ENCODE measurements around the gene CC2D2A. TPM values are rescaled to one million over a fixed set of nuclear protein-coding genes. Genes with fewer than 3 reads are reported as not detected.
"Not testable (repeated sequence)": the region's sequence is repeated elsewhere in the genome, so short reads cannot be mapped to it uniquely, and the experiment has no call there.

Gene CC2D2A
- total RNA-seq, 2 experiments from 2014 or later, result not detected

DNA sequence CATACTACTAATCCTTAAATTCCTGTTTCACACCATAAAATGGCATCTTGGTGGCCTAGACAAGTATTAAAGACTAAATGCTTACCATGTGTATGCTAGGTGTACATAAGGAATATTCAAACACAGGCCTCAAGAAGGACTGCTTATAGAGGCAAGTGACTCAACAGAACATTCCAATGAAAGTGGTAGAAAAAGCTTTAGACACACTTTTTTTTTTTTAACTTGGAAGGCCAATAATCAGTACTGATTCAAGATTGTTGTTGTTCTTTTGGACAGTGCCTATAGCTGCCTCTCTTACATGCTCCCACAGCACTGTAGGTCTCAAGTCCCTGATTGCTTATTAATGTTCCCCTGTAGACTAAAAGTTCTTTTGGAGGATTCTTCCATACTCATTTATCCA is 107.8 kb downstream of the CC2D2A start:
- Mint-ChIP-seq H3K9me3 (no peaks in the 10 kb centered on the region), H3K27me3 (no peaks in the 10 kb centered on the region), H3K4me1 (ENCODE audit: low read depth) (peaks cover 4% of the 10 kb centered on the region), H3K27ac (no peak overlapping the region), H3K36me3 (no peaks in the 10 kb centered on the region), H3K4me3 (no peak overlapping the region)
- CTCF ChIA-PET, result no interaction called here
- POLR2A ChIA-PET, result no interaction called here
- intact Hi-C loops (cut with micrococcal nuclease), result no loop called here
- no peak for DNase-seq

GRCh38 chr4:15584785-15585184 is 115.1 kb downstream of the CC2D2A start:
- H3K27me3 Mint-ChIP-seq, result no peaks in the 10 kb centered on the region
- intact Hi-C loops (cut with micrococcal nuclease), result no loop called here
- no peak for DNase-seq
- ChIA-PET CTCF (no interaction called here), POLR2A (no interaction called here)
- peaks cover 1% of the 10 kb centered on the region for H3K36me3 Mint-ChIP-seq
- peaks cover 3% of the 10 kb centered on the region for H3K4me1 Mint-ChIP-seq (ENCODE audit: low read depth)
- no peak overlapping the region for H3K27ac Mint-ChIP-seq
- no peak overlapping the region for H3K4me3 Mint-ChIP-seq
- H3K9me3 Mint-ChIP-seq, result no peaks in the 10 kb centered on the region

DNA sequence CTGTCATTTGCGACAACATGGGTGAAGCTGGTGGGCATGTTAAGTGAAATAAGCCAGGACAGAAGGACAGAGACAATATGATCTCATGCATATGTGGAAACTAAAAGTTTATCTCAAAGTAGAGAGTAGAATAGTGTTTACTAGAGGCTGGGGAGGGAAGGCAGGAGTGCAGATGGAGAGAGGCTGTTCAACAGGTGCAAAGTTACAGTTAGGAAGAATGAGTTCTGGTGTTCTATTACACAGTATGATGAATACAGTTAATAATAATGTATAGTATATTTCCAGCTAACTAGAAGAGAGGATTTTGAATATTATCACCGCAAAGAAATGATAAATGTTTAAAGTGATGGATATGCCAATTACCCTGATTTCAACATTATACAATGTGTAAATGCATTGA is 115.6 kb downstream of the CC2D2A start:
- H3K4me3 Mint-ChIP-seq, result no peak overlapping the region
- no peaks in the 10 kb centered on the region for H3K9me3 Mint-ChIP-seq
- H3K27ac Mint-ChIP-seq, result no peak overlapping the region
- H3K27me3 Mint-ChIP-seq, result no peaks in the 10 kb centered on the region
- ChIA-PET CTCF (no interaction called here), POLR2A (no interaction called here)
- intact Hi-C loops (cut with micrococcal nuclease), result no loop called here
- DNase-seq, result no peak
- H3K4me1 Mint-ChIP-seq (ENCODE audit: low read depth), result no peaks in the 10 kb centered on the region
- H3K36me3 Mint-ChIP-seq, result peaks cover 1% of the 10 kb centered on the region

GRCh38 chr4:15586066-15586465 is 116.4 kb downstream of the CC2D2A start:
- POLR2A ChIA-PET, result no interaction called here
- intact Hi-C loops (cut with micrococcal nuclease), result no loop called here
- no peaks in the 10 kb centered on the region for H3K27me3 Mint-ChIP-seq

DNA sequence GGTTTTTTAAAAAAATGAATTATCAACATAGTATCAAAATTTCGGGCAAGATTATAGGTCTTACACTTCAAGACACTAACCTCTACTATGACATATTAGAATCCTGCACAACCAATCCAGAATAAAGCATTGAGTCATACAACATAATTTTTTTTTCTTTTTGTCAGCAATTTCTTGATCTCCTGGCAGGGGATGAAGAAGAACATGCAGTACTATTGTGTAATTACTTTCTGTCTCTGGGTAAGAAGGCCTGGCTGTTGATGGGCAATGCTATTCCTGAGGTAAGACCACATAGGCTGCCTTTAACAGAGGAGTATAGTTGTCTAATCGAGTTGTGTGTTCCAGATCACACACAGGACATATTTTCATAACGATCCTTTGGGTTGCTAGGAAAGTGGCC is 118.0 kb downstream of the CC2D2A start:
- intact Hi-C loops (cut with micrococcal nuclease), result no loop called here
- Mint-ChIP-seq H3K27ac (no peak overlapping the region), H3K27me3 (no peaks in the 10 kb centered on the region), H3K36me3 (peaks cover 1% of the 10 kb centered on the region), H3K4me1 (ENCODE audit: low read depth) (no peaks in the 10 kb centered on the region), H3K4me3 (no peak overlapping the region), H3K9me3 (no peaks in the 10 kb centered on the region)
- CTCF ChIA-PET, result no interaction called here
- POLR2A ChIA-PET, result no interaction called here
- no peak for DNase-seq

More at GRCh38 chr4:15586066-15586465, 116.4 kb downstream of the CC2D2A start:
- DNase-seq, result no peak
- CTCF ChIA-PET, result no interaction called here
- no peak overlapping the region for H3K27ac Mint-ChIP-seq
- no peaks in the 10 kb centered on the region for H3K4me1 Mint-ChIP-seq (ENCODE audit: low read depth)
- H3K36me3 Mint-ChIP-seq, result peaks cover 1% of the 10 kb centered on the region
- H3K9me3 Mint-ChIP-seq, result no peaks in the 10 kb centered on the region
- H3K4me3 Mint-ChIP-seq, result no peak overlapping the region

DNA sequence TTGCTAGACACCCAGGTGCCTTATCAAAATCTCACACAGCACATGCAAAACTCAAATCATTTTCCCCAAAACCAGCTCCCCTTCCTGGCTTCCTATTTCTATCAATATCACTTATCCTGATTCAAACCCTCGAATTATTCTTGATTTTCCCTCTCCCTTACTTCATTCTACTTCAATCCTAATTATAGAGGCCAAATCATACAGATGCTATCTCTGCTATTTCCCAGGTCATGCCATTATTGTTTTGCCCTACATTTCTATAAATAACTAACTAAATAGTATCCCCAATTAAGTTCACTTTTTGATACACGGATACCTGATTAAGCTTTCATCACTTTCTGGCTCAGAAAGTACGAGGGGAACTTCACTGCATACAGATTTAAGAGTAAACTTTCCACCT is 123.1 kb downstream of the CC2D2A start:
- intact Hi-C loops (cut with micrococcal nuclease), result no loop called here
- Mint-ChIP-seq H3K4me3 (no peak overlapping the region), H3K27me3 (no peaks in the 10 kb centered on the region), H3K27ac (no peak overlapping the region), H3K4me1 (ENCODE audit: low read depth) (no peaks in the 10 kb centered on the region), H3K36me3 (no peaks in the 10 kb centered on the region), H3K9me3 (no peaks in the 10 kb centered on the region)
- ChIA-PET CTCF (no interaction called here), POLR2A (no interaction called here)
- no peak for DNase-seq

- no peak for DNase-seq
- ChIA-PET POLR2A (no interaction called here), CTCF (interaction anchor here (0.5 kb wide), 1 partner anchor 189 kb away, joined by 3 read pairs; no protein-coding TSS in a partner anchor)
- Mint-ChIP-seq H3K36me3 (peaks cover 12% of the 10 kb centered on the region), H3K27me3 (no peaks in the 10 kb centered on the region), H3K4me3 (no peak overlapping the region), H3K9me3 (no peaks in the 10 kb centered on the region), H3K4me1 (ENCODE audit: low read depth) (no peaks in the 10 kb centered on the region), H3K27ac (no peak overlapping the region)
- intact Hi-C loops (cut with micrococcal nuclease), result no loop called here
Observed at GRCh38 chr4:15598644-15599043, 129.0 kb downstream of the CC2D2A start.

DNA sequence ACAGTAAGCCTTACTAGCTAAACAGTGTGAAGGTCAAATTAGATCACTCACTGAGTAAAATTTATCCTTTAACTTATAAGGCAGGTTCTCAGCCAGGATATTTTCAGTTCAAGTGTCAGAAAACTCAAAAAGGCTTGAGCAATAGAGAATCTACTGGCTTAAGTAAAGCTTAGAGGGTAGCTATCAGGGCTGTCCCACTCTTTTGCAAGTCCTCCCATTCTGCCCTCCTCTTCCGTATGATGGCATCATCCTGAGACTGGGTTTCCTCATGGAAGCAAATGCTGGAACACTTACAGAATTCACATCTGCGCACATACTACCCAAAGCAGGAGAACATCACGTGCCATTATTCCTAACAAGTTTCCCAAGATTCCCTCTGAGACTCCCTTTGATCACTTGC is 130.5 kb downstream of the CC2D2A start:
- Mint-ChIP-seq H3K4me3 (no peak overlapping the region), H3K9me3 (no peaks in the 10 kb centered on the region), H3K27ac (no peak overlapping the region), H3K27me3 (no peaks in the 10 kb centered on the region), H3K36me3 (peaks cover 22% of the 10 kb centered on the region), H3K4me1 (ENCODE audit: low read depth) (peaks cover 3% of the 10 kb centered on the region)
- no peak for DNase-seq
- ChIA-PET CTCF (no interaction called here), POLR2A (no interaction called here)
- intact Hi-C loops (cut with micrococcal nuclease), result no loop called here

- DNase-seq, result no peak
- H3K4me3 Mint-ChIP-seq, result no peak overlapping the region
- no peak overlapping the region for H3K27ac Mint-ChIP-seq
- H3K9me3 Mint-ChIP-seq, result no peaks in the 10 kb centered on the region
- intact Hi-C loops (cut with micrococcal nuclease), result no loop called here
- POLR2A ChIA-PET, result no interaction called here
- H3K4me1 Mint-ChIP-seq (ENCODE audit: low read depth), result peaks cover 3% of the 10 kb centered on the region
- CTCF ChIA-PET, result no interaction called here
- H3K36me3 Mint-ChIP-seq, result peaks cover 30% of the 10 kb centered on the region
- H3K27me3 Mint-ChIP-seq, result no peaks in the 10 kb centered on the region
Observed at GRCh38 chr4:15601862-15602261, 132.2 kb downstream of the CC2D2A start.

- DNase-seq, result no peak
- Mint-ChIP-seq H3K9me3 (no peaks in the 10 kb centered on the region), H3K4me3 (no peak overlapping the region), H3K36me3 (peaks cover 23% of the 10 kb centered on the region), H3K4me1 (ENCODE audit: low read depth) (peaks cover 3% of the 10 kb centered on the region), H3K27me3 (no peaks in the 10 kb centered on the region), H3K27ac (no peak overlapping the region)
- POLR2A ChIA-PET, result no interaction called here
- intact Hi-C loops (cut with micrococcal nuclease), result no loop called here
- CTCF ChIA-PET, result no interaction called here
Observed at GRCh38 chr4:15605537-15605936, 135.9 kb downstream of the CC2D2A start.

- Mint-ChIP-seq H3K27ac (no peak overlapping the region), H3K4me3 (no peak overlapping the region)
- CTCF ChIA-PET, result no interaction called here
Observed at GRCh38 chr4:15610855-15611254, 141.2 kb downstream of the CC2D2A start.

DNA sequence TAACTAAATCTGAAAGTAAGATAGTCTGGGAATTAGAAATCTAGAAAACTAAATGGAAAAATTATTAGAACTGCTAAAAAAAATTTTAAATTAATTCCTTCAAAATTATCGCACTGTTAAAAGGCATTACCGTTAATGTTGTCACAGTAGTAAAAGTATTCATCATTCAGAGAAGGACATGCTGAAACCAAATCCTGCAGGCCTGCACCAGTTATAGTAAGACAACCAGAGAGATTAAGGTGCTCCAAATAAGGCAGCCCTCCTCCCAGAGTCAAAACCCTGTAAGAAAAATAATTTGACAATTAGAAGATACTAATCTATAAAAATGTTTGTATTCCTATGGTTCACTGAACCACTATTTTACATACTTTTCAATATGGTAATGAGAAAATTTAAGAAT is 142.5 kb downstream of the CC2D2A start:
- Mint-ChIP-seq H3K4me1 (ENCODE audit: low read depth) (peaks cover 9% of the 10 kb centered on the region), H3K36me3 (peaks cover 23% of the 10 kb centered on the region), H3K27ac (no peak overlapping the region), H3K4me3 (no peak overlapping the region), H3K27me3 (no peaks in the 10 kb centered on the region), H3K9me3 (no peaks in the 10 kb centered on the region)
- CTCF ChIA-PET, result no interaction called here
- intact Hi-C loops (cut with micrococcal nuclease), result no loop called here
- no peak for DNase-seq
- POLR2A ChIA-PET, result no interaction called here

More at GRCh38 chr4:15610855-15611254, 141.2 kb downstream of the CC2D2A start:
- POLR2A ChIA-PET, result no interaction called here
- Mint-ChIP-seq H3K4me1 (ENCODE audit: low read depth) (peaks cover 5% of the 10 kb centered on the region), H3K27me3 (no peaks in the 10 kb centered on the region), H3K36me3 (peaks cover 14% of the 10 kb centered on the region), H3K9me3 (no peaks in the 10 kb centered on the region)
- no peak for DNase-seq
- intact Hi-C loops (cut with micrococcal nuclease), result no loop called here

DNA sequence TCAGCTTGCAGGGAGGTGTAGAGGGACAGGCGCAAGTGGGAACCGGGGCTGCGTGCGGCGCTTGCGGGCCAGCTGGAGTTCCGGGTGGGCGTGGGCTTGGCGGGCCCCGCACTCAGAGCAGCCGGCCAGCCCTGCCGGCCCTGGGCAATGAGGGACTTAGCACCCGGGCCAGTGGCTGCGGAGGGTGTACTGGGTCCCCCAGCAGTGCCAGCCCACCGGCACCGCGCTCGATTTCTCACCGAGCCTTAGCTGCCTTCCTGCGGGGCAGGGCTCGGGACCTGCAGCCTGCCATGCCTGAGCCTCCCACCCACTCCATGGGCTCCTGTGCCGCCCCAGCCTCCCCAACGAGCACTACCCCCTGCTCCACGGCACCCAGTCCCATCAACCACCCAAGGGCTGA is 145.2 kb downstream of the CC2D2A start:
- H3K4me3 Mint-ChIP-seq; H3K27ac Mint-ChIP-seq; H3K4me1 Mint-ChIP-seq (ENCODE audit: low read depth); H3K27me3 Mint-ChIP-seq; POLR2A ChIA-PET; CTCF ChIA-PET; intact Hi-C loops (cut with micrococcal nuclease); DNase-seq: not testable (repeated sequence)
- peaks cover 41% of the 10 kb centered on the region for H3K36me3 Mint-ChIP-seq
- H3K9me3 Mint-ChIP-seq, result peaks cover 13% of the 10 kb centered on the region

DNA sequence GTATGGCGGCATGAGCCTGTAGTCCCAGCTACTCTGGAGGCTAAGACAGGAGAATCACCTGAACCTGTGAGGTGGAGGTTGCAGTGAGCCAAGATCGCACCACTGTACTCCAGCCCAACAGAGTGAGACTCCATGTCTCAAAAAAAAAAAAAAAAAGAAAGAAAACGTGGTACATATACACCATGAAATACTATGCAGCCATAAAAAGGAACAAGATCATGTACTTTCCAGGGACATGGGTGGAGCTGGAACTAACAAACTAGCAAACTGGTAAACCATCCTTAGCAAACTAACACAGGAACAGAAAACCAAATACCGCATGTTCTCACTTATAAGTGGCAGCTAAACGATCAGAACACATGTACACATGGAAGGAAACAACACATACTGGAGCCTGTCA is 147.7 kb downstream of the CC2D2A start:
- H3K4me3 Mint-ChIP-seq; POLR2A ChIA-PET; DNase-seq; H3K27me3 Mint-ChIP-seq; intact Hi-C loops (cut with micrococcal nuclease); H3K27ac Mint-ChIP-seq: not testable (repeated sequence)
- CTCF ChIA-PET, result interaction anchor here (0.7 kb wide), 1 partner anchor 392 kb away, joined by 3 read pairs; no protein-coding TSS in a partner anchor
- Mint-ChIP-seq H3K36me3 (peaks cover 63% of the 10 kb centered on the region), H3K9me3 (peaks cover 22% of the 10 kb centered on the region), H3K4me1 (ENCODE audit: low read depth) (peaks cover 11% of the 10 kb centered on the region)
